G401.6 (cell line): Measurements from ENCODE around the gene TMIE.

ENCODE experiments used
- FAIRE-seq: peaks from 2 replicates; lab custom pipeline; 2012; peaks lifted over from hg19 to GRCh38; lab: Jason Lieb, UNC

The TMIE gene, protein sequence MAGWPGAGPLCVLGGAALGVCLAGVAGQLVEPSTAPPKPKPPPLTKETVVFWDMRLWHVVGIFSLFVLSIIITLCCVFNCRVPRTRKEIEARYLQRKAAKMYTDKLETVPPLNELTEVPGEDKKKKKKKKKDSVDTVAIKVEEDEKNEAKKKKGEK

DNA sequence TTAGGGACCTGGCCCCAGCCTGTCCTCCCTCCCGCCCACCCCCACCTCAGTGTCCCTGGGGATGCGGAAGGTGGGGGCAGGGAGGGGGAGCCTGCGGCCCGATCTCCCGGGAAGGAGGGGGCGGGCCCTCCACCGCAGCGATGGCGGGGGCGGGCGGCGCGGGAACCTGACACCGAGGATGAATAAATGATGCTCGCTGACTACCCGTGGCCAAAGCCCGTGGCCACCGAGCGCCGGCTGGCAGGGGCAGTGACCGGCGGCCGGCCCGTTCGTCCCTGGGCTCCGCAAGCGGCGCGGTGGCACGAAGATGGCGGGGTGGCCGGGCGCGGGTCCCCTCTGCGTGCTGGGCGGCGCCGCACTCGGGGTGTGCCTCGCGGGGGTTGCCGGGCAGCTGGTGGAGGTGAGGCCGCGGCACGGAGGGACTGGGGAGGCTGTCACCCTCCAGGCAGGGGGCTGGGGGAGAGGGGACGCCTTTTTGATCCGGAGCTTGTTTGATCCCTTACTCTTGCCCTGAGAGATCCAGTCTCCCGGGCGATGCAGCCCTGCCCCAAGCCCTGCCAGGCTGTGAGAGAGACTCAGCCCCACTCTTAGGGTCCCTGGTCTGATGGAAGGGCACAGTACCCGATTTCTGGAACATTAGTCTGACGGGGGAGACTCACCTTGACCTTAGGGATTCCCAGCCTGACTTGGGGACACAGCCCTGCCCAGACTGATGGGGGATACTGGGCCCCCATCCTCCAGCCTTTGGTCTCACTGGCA lies at the start of gene TMIE:
TSS of gene TMIE (plus strand) at position 212 of the 759 bp plus-strand sequence. CDS start at position 308, 96 bp downstream.
- no peak for FAIRE-seq

DNA sequence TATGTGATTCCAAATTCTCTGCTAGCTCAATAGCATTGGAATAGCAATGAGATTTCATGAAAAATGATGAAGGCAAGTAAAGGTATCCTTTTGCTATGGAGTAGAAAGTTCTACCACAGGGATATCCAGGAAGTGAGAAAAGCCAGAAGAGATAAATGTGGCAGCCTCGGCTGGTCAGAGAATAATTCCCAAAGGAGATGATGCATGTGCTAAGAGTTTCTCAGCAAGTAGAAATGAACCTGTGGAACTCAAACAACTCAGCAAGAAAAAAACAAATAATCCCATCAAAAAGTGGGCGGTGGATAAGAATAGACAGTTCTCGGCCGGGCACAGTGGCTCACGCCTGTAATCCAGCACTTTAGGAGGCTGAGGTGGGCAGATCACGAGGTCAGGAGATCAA lies 45.9 kb upstream of the TMIE start:
- FAIRE-seq, result no peak

DNA sequence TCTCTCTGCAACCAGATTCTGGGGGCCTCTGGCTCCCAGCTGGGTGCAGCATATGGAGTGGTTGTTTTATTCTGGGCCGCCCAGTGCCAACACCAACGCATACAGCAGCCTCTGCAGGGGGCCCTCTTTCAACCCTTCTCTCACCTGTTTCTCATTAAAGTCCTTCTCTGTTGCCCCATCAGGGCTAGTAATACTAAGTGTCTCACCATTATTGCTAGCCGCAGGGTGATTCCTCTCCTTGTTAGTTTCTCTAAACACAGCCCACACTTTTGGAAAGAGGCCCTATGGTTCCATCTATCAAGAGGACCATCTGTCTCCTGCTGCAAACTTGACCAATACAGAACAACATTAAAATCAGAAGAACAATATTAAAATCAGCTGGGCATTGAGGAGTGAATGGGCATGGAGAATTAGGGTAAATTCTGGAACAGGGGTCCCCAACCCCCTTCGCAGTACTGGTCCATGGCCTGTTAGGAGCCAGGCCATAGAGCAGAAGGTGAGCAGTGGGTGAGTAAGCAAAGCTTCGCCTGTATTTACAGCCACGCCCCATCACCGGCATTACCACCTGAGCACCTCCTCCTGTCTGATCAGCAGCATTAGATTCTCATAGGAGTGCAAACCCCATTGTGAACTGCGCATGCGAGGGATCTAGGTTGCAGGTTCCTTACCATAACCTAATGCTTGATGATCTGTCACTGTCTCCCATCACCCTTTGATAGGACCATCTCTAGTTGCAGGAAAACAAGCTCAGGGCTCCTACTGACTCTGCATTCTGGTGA lies 44.2 kb upstream of the TMIE start:
- no peak for FAIRE-seq

DNA sequence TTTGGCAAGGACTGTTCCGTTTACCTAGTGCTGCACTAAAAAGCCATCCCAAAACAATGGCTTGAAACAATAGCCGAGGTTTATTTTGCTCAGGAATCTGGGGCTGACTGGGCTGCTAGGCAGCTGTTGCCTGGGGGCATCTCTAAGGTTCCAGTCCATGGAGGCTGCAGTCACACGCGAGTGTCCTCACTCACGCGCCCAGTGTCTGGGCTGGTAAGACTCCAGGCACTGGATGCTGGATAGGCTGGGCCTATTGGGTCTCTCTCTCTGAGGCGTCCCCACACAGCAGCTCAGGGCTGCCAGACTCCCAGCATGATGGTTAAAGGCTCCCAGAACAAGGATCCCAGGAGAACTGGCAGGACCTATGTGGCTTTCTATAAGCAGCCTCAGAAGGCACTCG lies 41.9 kb upstream of the TMIE start:
- FAIRE-seq, result no peak

DNA sequence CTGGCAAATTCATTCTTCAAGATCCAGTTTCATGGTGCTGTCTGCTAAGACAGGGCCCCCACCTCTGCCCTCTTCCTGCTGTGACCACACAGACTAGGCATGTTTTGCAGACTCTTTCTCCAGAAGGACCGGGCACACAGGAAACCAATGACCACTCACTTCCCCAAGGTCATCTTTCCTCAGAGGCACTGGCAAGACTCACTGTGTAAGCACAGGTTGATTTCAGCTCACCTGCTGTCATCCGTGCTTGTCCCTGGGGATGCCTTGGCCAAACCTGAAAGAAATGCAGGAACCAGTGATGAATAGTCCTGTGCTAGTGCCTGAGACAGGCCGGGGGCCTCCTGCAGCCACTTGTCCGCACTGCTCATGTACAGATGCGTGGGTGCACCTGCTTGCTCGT lies 41.2 kb upstream of the TMIE start:
- no peak for FAIRE-seq

- FAIRE-seq, result no peak
These were observed 40.4 kb upstream of the TMIE start for GRCh38 chr3:46660543-46661523.

- FAIRE-seq, result no peak
These were observed 39.1 kb upstream of the TMIE start for GRCh38 chr3:46661776-46662766.

GRCh38 chr3:46662771-46663551 lies 38.2 kb upstream of the TMIE start:
- no peak for FAIRE-seq

DNA sequence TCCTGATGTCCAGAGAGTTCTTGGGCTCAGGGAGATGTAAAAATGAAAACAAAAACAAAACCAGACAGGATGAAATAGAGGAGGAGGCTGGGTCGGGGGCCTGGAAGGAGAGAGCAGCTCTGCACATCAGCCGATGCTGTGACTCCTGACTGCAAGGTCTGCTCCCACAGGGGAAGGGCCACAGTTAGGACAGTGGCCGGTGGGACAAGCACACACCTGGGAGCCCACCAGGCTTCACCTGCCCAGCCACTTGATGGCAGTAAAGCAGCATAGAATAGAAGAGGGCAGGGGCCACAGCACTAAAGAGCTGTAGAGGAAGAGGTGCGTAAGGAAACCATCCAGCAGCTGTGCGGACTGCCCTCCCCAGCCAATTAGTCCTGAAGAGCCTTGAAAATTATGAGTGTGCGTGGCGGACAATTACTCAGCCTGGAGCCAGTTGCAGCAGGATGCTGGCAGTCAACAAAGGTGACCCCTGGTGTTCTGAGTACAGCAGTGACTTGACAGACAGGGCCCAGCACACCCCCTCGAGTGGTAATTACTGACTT lies 37.5 kb upstream of the TMIE start:
- no peak for FAIRE-seq

DNA sequence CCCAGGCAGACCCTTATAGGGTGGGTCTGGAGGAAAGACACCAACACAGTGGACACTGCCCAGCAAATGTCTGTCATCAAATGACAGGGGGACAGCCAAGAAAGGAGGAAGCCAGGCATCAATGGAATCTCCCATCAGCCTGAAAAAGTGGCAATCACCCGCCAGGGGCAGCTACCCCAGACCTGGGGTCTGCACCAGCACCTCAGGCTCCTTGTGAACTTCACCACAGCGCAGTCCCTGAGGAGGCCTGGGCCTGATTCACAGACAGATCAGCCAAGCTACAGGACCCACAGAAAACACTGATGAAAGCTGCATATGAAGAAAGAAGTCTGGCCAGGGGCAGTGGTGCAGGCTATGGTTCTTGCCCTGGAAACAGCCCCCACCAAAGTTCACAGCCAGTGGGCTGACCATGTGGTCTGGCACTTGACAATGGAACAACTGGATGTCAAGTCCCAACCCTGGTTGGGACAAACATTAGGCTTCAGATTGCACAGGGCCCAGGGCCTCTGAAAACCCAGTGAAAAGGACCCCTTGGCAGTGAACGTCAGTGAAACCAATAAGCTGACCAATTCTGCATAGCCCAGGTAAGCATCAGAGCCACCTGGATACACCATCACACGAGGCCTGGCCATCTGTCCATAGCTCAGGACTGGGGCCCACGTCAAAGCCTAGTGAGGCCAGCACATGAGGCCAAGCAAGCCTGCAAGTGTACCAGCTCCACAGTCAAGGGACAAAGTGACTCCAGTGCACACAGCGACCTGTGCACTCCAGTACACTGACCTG lies 36.8 kb upstream of the TMIE start:
- no peak for FAIRE-seq

GRCh38 chr3:46664971-46665762 lies 36.0 kb upstream of the TMIE start:
- FAIRE-seq, result no peak

GRCh38 chr3:46665763-46666452 lies 35.3 kb upstream of the TMIE start:
- FAIRE-seq, result no peak

- FAIRE-seq, result no peak
These were observed 34.7 kb upstream of the TMIE start for GRCh38 chr3:46666453-46666845.

GRCh38 chr3:46667061-46667621 lies 34.1 kb upstream of the TMIE start:
- no peak for FAIRE-seq

GRCh38 chr3:46667657-46668056 lies 33.5 kb upstream of the TMIE start:
- no peak for FAIRE-seq

DNA sequence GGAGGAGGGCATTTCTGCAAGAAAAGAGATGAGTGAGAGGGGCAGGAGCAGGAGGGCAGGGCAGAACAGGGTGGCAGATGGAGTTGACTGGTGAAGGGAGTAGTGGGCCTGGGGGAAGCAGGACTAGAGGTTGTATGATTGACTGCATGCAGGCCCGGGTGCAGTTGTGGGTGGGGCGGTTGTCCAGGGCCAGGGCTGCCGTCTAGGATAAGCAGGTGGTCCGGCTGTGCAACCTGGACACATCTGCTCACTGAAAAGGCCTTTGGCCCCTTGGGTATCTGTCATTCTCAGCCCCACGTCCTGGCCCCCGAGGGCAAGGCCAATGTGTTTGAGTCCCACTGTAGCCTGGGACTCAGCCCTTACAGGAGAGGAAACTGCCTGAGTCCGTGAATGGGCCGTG lies 33.1 kb upstream of the TMIE start:
- no peak for FAIRE-seq

DNA sequence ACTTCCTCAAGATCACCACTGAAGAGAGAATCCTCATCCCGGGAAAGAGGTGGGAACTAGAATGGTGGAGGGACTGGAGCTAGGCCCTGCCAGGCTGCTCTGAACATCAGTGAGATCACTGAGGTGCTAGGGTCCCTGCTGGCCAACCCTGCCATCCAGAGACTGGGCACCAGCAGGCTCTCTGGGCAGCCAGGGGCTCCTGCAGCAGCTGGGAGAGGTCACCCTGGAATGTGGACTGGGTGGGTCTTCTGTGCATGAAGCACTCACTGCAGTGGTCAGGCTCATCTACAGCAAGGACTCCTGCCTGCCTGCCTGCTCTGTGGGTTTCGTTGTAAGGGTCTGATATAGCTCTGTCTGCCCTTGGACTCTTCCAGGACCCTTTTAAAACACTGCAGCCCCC lies 32.6 kb upstream of the TMIE start:
- no peak for FAIRE-seq
